Tibial nerve (tissue), 4 donors: ENCODE data around the gene TAPT1. TPM values are rescaled to one million over a fixed set of nuclear protein-coding genes. Genes with fewer than 3 reads are reported as not detected.

Experiments used
- DNase-seq, 2 donors: peaks; one replicate each; pipeline ENCODE4 v3.0.0-alpha.2; 2019; ENCODE audit warnings: low spot score in 2 of 2
- H3K27ac ChIP-seq, 4 donors: fragments of 200-600 bp; sonication (generic) in 3 of 4; one replicate each; pipeline ENCODE4 v1.5.1; 2017 to 2019; ENCODE audit warnings: mild to moderate bottlenecking in 1 of 4
- H3K27me3 ChIP-seq, 2 donors: fragments of 200-600 bp; sonication (generic) in 1 of 2; one replicate each; pipeline versions ENCODE4 v1.5.1 to v1.6.0; 2017 to 2019
- H3K36me3 ChIP-seq, 3 donors: fragments of 200-600 bp; sonication (generic); one replicate each; pipeline ENCODE4 v1.5.1; 2018 to 2019
- H3K4me1 ChIP-seq, 4 donors: fragments of 200-600 bp; sonication (generic) in 3 of 4; one replicate each; pipeline ENCODE4 v1.5.1; 2017 to 2019
- H3K4me3 ChIP-seq, 4 donors: fragments of 200-600 bp; sonication (generic) in 3 of 4; one replicate each; pipeline ENCODE4 v1.5.1; 2017 to 2019; ENCODE audit warnings: mild to moderate bottlenecking in 1 of 4, moderate library complexity in 1 of 4
- H3K9me3 ChIP-seq, 4 donors: fragments of 200-600 bp; sonication (generic) in 3 of 4; one replicate each; pipeline ENCODE4 v1.5.1; 2017 to 2019
- CTCF ChIP-seq, 5 experiments: fragments of 200-600 bp in 3 of 5; fragments of 450-650 bp in 2 of 5; sonication (generic) in 3 of 5; IDR thresholded peaks; one replicate each; pipeline ENCODE4 v1.5.1; 2016 to 2019; ENCODE audit warnings: antibody characterized with exemption in 5 of 5, mild to moderate bottlenecking in 3 of 5, moderate library complexity in 2 of 5
- EP300 ChIP-seq, 2 donors: sonication (generic); formaldehyde crosslinking; IDR thresholded peaks; one replicate each; pipeline ENCODE4 v1.6.1; 2017; ENCODE audit warnings: antibody characterized with exemption in 2 of 2, mild to moderate bottlenecking in 1 of 2
- POLR2A ChIP-seq, 2 donors: fragments of 450-650 bp; IDR thresholded peaks; one replicate each; pipeline ENCODE4 v1.6.1; 2017; ENCODE audit warnings: antibody characterized with exemption in 2 of 2, mild to moderate bottlenecking in 2 of 2, moderate library complexity in 2 of 2
- WGBS, 2 donors: methylation state at CpG; one replicate each; pipeline ENCODE4 v1.1.5; 2018; 5-methylcytosine and 5-hydroxymethylcytosine counted together
- total RNA-seq, 4 donors: library from RNA; depleted of rRNA; stranded (reverse); fragments of >200 nt; gene quantifications; one replicate each; pipeline ENCODE4 v1.1.0, GENCODE V29; 2016

The TAPT1 gene
- total RNA-seq, 4 donors from 2014 or later, result 21.3 to 41.3 (median 37.5) TPM

- Histone ChIP-seq H3K27me3 (no peaks in the 10 kb centered on the region), H3K9me3 (no peaks in the 10 kb centered on the region), H3K36me3 (no peaks in the 10 kb centered on the region), H3K27ac (no peak overlapping the region), H3K4me1 (peaks cover 0 to 6% (median 0%) of the 10 kb centered on the region in 4 donors), H3K4me3 (no peak overlapping the region)
- no peak for DNase-seq
- TF ChIP-seq EP300 (IDR thresholded peaks at IDR 0.05) (no peak), CTCF (IDR thresholded peaks at IDR 0.05) (no peak), POLR2A (IDR thresholded peaks at IDR 0.05) (no peak)
- 92 to 100% methylated on average over 1 of the region's 1 CpG for WGBS, 2 donors
Observed at GRCh38 chr4:16126714-16127113, 99.6 kb downstream of the TAPT1 start.

DNA sequence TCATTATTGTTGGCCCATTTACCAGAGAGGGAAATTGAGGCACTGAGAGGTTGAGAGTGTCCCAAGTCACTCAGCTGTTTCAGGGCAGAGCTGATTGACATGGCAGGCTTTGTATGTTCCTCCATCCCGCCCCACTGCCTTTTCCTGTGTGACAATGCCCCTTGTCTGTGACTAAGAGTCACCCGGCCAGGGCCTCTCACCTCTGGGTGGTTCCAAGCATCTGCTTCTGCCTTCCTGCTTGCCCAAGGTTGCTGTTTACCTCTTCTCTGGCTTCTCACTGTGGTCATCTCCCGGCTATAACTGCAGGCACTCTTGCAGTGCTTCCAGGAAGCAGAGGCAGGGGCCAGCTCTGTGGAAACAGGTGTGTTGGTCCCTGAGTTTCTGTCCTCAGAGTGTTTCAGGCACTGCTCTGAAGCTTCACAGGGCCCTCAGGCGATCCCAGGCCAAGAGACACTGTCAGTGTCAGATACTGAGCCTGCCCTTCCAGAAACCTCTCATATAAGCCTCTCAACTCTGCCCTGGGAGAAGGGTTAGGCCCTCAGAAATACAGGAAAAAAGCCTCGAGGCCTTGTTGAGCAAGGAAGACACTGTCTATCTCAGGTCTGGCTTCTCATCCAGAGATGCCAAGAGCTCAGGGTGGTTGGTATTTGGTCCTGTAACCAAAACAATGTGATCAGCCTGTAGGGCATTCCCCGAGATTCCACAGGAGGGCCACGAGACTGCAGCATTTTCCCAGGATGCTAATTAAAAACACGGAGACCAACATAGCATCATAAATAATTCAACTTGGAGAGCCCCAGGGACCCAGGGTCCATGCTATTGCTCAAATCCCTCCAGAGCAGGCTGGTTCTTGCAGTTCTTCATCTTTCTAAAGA lies 100.5 kb downstream of the TAPT1 start:
- WGBS, 2 donors, result 64 to 74% methylated on average over 8 of the region's 8 CpGs
- no peak for DNase-seq
- Histone ChIP-seq H3K27me3 (no peaks in the 10 kb centered on the region), H3K4me1 (peaks cover 0 to 6% (median 0%) of the 10 kb centered on the region in 4 donors), H3K4me3 (no peak overlapping the region), H3K27ac (no peak overlapping the region), H3K36me3 (no peaks in the 10 kb centered on the region), H3K9me3 (no peaks in the 10 kb centered on the region)
- TF ChIP-seq POLR2A (IDR thresholded peaks at IDR 0.05) (no peak), EP300 (IDR thresholded peaks at IDR 0.05) (no peak), CTCF (IDR thresholded peaks at IDR 0.05) (no peak)

DNA sequence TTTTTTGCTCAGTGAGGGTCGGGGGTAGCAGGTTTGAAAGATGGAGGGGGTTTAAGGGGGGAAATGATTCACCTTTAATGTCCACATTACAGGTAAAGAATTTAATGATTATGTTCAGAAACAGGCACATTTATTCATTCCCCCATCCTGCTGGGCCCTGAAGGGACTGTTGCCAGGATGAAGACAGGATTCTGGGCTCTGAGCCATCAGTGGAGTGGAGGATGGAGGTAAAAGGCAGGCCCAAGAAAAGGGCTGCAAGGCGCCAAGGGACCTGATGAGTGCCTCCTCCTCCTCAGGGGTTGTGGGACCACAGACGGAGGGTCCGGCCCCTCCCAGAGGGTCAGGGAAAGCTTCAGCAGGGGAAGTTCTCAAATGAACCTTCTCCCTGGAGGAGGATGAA lies 102.0 kb downstream of the TAPT1 start:
- Histone ChIP-seq H3K9me3 (no peaks in the 10 kb centered on the region), H3K4me1 (peaks cover 0 to 6% (median 0%) of the 10 kb centered on the region in 4 donors), H3K27ac (no peak overlapping the region), H3K27me3 (no peaks in the 10 kb centered on the region), H3K36me3 (no peaks in the 10 kb centered on the region), H3K4me3 (no peak overlapping the region)
- no peak for DNase-seq
- TF ChIP-seq EP300 (IDR thresholded peaks at IDR 0.05), result no peak
- no peak for TF ChIP-seq POLR2A (IDR thresholded peaks at IDR 0.05)
- no peak for TF ChIP-seq CTCF (IDR thresholded peaks at IDR 0.05)
- WGBS, 2 donors, result 69 to 72% methylated on average over 4 of the region's 4 CpGs

DNA sequence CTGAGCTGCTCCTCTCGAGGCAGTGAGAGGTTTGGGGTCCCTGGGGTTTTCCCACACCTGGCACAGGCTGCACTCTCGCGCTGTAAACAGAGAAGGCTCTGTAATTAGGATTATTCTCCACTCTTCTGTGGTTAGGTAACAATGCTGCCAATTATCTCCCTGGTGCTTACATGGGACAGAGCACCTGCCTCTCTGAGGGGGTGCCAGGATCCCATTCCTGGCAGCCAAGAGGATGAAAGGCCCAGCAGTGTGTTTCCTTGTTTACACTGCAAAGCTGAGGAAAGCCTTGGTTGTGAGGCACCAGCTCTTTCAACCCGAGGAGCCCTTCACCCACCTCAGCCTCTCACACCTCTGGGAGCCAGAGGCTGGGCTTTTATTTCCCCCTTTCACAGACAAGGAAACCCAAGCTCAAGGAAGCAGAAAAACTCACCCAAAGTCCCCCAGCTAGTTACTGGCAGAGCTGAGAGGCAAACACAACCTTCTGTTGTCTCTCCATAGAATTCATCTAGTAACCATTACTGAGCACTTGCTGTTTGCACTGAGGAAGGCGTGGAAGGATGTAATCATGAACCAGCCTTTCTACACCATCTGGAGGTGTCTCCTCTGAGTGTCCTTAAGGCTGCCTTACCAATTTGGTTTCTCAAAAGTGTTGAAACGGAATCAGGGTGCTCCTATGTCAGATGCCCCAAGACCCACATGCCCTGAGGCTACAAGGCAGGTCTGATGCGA lies 102.8 kb downstream of the TAPT1 start:
- 62 to 64% methylated on average over 6 to 7 of the region's 7 CpGs for WGBS, 2 donors
- Histone ChIP-seq H3K36me3 (no peaks in the 10 kb centered on the region), H3K9me3 (no peaks in the 10 kb centered on the region), H3K27me3 (no peaks in the 10 kb centered on the region), H3K4me1 (peaks cover 0 to 6% (median 0%) of the 10 kb centered on the region in 4 donors), H3K4me3 (no peak overlapping the region), H3K27ac (no peak overlapping the region)
- TF ChIP-seq POLR2A (IDR thresholded peaks at IDR 0.05) (no peak), CTCF (IDR thresholded peaks at IDR 0.05) (no peak), EP300 (IDR thresholded peaks at IDR 0.05) (no peak)
- no peak for DNase-seq

GRCh38 chr4:16122784-16123183 lies 103.5 kb downstream of the TAPT1 start:
- no peak for TF ChIP-seq POLR2A (IDR thresholded peaks at IDR 0.05)
- TF ChIP-seq CTCF (IDR thresholded peaks at IDR 0.05), result no peak
- no peak for TF ChIP-seq EP300 (IDR thresholded peaks at IDR 0.05)
- Histone ChIP-seq H3K4me3 (no peak overlapping the region), H3K4me1 (peaks cover 0 to 6% (median 0%) of the 10 kb centered on the region in 4 donors), H3K36me3 (no peaks in the 10 kb centered on the region), H3K9me3 (no peaks in the 10 kb centered on the region), H3K27me3 (no peaks in the 10 kb centered on the region), H3K27ac (no peak overlapping the region)
- no peak for DNase-seq
- WGBS, 2 donors, result 79 to 82% methylated on average over 5 of the region's 5 CpGs
